Hematopoietic multipotent progenitor cell treated with erythropoietin and hydrocortisone succinate and interleukin-3 and kit ligand, for 6 days (in vitro differentiated cells): Measurements from ENCODE around the gene FHIT.
A peak's percentile ranks its signal among the peaks of the same experiment; 100 is the strongest.

ENCODE experiments used
- DNase-seq: peaks from one replicate; pipeline ENCODE4 v3.0.0-alpha.2; 2015

Gene FHIT

DNA sequence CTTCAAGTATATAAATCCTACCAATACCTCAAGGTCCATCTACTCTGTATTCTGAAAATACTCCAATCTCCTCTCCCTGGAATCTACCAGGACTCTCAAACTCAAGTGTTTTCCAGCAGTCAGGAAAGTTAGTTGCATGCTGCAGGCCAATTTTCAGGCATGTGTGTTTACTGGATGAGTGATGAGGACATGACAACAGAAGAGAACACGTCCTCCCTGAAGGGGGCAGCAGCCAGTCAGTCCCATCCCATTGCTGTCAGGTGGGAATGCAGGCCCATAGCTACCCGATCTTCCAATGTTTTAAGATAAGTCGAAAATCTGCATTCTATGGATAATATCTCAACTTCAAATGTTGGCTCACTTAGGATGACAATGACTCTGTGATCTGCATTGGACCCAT, 496.2 kb downstream of the FHIT start:
- DNase-seq = no peak

DNA sequence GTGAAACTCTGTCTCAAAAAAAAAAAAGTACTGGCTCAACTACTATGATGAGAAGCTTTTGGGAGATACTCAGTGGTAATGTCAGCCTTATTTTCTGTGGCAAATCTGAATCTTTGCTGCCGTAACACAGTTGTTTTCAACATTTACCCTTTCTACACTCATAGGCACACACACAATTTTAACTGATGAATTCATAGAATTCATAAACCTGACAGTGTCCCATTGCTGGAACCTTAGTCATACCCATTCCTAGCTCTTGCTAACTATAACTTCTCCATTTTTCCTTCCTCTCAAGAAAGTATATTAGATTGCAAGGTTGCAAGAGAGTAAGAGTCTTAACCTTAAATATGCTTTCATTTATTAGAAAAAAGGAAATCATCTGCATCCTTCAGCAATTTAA, 496.6 kb downstream of the FHIT start:
- no peak for DNase-seq

DNA sequence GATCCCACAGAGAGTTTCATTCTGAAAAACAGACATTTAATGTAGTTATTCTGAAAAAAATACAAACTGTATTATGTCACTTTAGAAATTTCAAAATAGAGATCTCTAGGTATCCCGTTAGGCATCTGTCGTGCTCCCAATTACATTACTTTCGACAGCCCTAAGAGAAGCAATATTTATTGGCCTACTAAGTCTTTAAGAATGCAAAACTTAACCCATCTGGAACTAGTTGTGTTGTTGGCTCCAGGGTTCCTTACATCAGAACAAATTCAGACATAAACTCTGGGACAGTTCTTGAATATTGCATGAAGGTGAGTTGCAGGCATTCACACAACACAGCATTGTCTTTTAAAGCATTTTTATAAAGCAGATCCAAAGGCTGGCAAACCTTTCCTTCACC, 498.4 kb downstream of the FHIT start:
- no peak for DNase-seq

DNA sequence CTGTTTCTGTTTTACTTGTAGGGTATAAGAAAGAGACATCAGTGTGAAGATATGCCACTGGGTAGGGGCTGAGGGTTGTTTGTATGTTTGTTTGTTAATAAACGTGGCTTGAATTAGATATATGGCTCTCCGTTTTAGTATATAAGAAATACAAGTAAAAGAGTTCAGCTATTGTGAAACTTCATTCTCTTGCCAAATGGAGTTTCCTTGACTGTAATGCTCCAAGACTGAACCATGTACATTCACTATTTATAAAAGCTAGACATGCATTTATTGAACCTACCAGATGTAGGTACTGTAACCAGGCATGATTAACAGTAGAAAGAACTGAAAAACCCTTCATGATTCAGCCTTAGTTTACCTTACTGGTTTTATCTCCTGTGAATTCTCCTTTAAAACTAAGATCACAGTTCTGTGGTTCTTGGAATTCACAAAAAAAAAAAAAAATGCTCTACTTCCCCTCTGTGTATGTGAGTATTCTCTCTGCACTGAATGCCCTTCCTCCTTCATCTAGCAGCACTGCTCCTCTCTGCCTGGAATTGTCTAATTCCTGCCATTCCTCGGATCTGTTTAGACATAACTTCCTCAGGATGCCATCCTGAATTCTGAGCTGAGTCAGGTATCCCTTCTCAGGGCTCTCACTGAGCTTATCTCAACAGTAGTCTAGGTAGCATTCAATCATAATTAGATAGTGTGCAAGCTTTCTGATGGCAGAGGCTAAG, 504.4 kb downstream of the FHIT start:
- no peak for DNase-seq

DNA sequence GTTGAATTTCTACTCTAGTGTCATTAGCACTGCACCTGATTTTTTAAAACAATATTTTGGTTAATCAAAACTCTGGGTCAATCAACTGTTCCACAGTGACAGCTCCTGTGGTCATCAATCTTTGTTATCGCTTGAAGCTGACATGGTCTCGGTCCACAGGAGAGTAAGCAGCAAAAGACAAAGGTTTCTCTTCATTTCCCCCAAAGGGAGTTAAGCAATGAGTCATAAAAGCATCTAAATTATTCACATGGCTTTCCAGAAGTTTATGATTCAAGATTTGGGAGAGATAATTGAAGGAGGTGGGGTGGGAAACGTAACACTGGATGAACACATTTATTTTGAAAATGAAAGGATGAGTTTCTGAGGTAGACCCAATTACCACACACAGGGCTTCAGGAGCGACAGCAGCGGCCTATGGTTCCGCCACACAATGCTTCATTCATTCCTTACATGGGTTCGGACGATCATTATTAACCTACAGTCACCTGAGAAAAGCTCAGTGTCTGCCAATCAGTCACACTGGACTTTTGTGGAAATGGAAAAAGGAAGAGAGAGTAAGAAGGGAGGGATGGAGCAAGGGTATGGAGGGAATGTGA, 505.1 kb downstream of the FHIT start:
- DNase-seq = no peak

DNA sequence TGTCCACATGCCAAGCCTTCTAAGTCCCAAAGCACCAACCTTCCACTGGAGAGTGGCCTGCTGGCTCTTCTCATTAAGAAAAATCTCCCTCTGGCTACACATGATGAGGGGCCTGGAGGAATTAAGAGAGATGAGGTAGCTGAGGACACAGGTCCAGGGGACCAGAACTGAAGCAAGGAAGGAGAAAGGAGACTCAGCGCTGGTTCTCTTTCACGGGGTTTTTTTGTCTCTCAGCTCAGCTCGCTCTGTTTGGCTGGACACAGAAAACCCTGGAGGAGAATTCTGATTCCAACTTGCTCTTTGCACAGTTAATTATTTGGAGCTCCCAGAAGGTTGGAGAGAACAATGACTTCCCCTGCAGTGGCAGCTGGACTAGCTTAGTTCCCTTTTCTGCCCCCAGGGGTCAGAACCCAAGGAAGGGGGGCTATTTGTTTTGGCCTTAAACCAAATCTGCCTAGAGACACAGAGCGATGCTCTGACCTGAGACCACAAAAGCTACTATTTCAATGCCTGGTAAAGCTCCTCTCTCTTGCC, 507.6 kb downstream of the FHIT start:
- peak; percentile 43 for DNase-seq

DNA sequence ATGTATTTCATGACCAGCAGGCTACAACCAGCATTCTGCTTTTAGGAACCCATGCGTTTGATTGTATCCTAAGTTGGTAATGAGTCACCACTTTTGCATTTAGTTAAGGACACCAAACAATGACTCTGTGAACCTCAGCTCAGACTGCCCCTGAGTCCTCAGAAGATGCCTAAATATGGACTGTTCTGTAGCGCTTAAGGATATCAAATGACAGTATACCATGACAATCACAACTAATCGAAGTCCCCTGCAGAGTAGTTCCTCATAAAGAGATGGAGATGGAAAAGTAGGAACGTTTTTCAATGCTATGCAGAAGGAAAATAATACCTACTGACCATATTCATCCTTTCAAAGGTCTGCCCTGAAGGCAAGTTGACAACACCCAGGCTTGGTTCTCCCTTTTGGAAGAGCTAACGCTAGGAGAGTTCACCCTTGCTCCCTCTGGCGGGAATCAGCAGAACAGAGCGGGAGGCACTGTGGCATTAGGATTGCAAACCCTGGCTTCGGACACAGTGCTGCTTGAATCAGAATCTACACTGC, 508.6 kb downstream of the FHIT start:
- no peak for DNase-seq

DNA sequence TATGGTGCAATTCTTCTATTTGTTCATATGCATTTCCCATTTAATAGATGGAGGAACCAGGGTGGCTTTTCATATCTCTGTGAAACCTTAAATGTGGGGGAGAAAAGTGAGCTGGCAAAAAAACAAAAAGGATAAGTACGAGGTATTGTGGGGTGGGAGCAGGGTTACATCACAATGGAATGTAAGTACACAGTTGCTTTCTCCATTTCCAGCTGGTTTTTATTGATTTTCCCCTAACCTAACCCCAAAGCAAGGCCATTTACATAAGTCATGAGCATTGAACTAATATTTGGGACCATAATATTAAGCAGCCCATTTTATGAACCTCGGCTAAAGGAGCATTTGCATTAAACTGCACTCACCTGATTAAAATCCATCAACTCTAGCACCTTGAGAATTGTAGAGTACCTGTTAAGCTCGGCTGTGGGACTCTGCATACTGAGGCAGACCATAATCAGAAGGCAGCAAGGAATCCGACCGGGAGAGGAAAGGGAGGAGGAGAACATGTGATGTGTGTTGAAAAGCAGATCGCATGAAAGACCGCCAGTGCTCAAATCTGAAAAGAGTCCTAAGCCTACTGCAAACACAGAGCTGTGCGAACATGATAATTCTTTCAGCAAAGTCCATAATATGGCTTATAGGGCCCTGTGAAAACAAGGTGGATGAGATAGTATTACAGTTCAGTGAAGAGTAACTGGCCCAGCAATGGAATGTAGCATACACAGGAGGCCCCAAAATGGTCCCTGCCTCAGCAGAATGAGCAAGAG, 513.4 kb downstream of the FHIT start:
- no peak for DNase-seq

DNA sequence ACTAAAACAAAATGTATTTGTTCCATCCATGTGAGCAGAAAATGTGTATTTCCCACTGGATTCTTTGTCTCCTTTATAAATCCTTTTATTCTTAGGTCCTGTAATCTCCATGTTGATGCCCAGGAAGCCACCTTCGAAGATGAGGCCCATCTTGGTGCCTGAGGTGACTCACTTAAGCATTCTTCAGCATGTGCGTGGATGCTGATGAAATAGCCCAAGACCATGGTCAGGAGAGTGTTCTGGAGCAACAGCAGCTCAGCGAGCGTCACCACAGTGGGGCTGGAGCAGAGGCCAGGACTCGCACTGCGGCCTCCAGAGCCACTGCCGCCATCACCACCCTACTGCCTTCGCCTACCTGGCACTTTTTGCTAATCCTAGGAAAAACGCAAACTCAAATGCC, 520.9 kb downstream of the FHIT start:
- no peak for DNase-seq

DNA sequence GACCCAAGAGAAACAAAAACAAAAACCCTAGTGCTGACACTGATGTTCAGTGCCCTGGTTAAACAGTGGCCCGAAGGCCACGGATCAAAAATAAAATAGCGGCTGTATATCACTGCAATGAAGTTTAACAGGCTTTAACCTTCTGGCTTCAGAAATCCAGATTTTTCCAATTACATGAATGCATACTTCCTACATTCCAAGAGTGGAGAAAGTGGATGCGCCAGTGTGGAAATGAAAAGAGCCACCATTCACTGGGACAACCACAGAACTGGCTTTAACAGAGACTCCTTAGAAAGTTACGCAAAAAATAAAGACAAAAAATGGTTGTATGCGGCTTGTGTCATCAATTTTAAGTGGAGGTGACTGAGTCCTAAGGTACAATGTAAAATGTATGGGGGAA, 522.2 kb downstream of the FHIT start:
- no peak for DNase-seq

DNA sequence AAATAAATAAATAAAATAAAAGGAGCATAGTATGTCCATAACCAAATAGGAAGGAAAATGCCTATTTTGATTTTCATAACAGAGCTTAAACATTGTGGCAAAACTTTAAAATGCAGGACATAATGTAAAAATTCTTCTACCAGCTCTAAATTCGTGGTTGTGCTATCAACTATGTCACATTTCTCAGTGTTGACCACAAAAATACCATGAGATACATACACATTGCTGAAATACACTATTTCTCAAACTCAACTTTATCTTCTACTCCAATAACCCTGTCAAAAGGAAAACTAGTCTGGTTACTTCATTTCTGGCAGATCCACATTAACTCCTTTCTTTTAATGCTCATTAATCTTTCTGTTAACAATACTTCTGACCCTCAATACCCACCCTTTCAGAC, 523.2 kb downstream of the FHIT start:
- peak; percentile 17 for DNase-seq

DNA sequence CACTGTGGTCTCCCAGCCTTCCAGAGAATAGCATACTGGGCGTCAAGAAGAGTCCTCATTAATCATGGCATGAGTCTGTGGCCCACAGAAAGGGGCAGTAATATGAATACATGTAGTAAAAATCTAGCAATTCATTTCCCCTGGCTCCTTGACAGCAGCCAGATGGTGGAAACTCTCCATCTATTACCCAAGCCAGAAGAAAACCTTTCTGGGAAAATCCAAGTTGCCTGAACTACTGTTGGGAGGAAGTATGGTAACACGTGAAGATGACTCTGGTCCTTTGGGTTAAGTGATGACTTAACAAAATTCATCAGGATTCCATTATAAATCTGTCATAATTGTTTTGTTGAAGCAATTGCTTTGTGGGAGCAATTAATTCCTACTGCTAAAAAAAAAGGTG, 530.5 kb downstream of the FHIT start:
- no peak for DNase-seq

DNA sequence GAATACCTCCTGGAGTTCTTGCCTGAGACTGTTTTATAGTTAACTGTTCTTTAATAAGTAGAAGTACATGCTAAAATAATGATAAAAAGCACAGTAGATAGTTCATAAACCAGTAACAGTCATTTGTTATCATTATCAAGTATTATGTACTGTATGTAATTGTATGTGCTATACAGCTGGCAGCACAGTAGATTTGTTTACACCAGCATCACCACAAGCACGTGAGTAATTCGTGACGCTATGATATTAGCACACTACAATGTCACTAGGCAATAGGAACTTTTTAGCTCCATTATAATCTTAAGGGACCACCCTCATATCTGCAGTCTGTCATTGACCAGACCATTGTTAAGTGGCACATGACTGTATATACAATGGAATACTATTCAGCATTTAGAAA, 534.7 kb downstream of the FHIT start:
- no peak for DNase-seq

DNA sequence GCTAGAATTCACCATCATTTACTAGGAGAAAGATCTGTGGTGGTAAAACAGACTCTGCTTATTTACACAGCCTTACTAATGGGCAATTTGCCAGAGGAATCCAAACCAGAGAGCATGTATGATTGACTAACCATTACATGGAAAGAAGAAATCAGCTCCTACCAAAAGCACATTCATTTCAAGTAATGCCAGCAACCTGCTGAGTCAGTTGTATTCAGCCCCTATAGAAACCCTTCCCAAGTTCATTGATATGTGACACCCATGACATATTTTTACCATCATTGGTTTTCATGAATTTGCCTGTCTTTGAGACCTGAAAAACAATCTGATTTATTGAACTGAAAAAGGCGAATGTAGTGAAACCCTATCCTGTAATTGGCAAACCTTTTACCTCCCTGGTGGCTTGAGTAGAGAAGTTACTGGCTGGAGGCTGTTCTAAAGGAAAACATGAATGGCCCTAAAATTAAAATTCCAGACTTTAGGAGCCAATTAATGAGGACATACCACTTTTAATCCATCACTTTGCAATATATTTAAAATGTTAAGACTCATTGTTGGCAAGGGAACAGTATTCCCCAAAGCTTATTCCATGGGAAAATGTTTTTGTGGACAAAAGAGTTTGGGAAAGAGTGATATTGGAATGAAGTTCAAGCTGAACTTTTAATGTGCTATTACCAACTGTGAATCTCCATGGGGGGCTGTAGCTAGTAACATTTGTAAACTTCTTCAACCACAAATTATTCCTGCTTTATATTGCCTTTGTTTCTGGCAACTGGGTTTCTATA, 542.9 kb downstream of the FHIT start:
- DNase-seq = no peak

DNA sequence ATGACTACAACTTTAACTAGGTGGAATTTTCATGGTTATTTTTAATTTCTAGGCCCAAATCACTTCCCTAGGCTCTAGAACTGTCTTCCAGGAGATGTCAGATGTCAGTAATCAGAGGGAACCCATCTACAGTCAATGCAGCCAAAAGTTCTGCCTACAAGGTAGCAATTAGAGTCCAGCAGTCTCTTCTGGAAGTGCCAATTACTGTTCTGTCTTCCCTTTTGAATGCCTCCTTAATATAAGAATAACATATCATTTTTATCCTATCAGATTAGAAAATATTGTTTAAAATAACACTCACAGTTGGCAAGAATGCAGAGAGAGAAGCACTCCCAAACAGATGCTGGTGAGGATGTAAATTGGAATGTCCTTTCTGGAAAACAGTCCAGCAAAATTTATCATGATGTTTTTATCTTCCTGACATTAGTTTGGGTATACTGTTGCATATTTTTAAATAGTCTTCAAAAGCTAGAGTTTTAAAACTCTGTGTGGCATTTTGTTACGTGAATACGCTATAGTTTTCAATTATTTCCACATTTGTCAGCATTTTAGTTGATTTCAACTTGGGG, 543.7 kb downstream of the FHIT start:
- DNase-seq = no peak

DNA sequence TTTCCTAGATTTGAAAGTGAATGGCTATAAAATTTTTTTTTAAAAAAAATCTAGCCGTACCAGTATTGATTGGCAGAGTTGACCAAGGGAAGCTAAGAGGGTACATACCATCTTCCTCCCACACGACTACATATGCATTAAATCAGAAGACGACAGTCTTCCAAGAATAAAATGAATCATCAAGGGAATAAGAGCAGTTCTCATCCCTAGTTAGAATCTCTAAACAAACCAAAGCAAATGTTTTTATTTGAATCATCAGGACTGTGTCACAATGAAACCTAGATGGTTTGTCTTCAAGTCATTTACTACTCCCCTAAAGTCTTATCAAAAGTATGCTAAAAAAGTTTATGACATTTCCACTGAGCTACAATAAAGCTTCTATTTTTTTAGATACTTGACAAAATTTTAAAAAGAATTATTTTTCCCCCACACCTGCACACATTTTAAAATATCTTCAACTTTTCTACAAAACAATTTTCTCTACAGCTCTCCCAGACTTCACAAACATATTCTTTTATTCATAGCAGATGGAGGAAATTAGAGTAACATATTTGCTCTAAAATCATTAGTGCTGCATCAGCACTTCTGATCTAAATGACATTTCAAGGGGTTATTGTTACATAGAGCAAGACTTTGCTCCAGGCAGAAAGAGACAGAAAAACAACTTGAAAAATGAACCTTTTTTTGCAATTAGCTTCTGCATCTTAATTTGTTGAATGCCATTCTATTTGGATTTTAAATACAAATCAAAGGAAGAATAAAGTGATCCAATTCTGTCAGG, 547.1 kb downstream of the FHIT start:
- DNase-seq = no peak

DNA sequence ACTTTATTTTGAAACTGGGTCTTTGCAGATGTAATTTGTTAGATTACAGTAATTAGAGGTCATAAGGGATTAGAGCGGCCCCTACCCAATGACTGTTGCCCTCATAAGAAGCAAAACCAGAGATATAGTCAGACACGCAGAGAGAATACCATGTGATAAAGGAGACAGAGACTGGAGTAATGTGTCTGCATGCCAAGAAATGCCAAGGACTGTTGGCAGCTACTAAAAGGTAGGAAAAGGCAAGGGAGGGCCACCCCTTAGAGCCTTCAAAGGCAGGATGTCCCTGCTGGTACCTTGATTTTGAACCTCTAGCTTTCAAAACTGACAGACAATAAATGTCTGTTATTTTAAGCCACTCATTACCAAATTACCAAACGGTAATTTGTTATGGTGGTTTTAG, 548.2 kb downstream of the FHIT start:
- DNase-seq = no peak

DNA sequence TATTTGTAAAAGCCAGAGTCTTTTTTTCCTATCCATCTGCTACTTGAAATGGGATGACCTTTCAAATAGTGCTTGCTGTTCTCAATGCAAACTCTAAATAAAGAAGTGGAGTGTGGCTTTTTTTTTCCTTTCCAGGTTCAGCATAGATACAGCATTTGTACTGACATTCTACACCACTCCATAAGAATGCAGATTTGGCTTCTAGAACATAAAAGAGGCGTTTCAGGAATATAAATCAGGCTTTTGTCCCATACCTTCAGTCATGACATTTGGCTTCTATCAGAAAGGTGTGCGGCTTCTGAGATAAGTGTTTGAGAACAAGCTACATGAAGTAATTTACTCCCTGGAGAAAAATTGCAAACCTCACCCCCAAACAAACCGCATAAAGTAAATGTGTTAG, 553.1 kb downstream of the FHIT start:
- no peak for DNase-seq

DNA sequence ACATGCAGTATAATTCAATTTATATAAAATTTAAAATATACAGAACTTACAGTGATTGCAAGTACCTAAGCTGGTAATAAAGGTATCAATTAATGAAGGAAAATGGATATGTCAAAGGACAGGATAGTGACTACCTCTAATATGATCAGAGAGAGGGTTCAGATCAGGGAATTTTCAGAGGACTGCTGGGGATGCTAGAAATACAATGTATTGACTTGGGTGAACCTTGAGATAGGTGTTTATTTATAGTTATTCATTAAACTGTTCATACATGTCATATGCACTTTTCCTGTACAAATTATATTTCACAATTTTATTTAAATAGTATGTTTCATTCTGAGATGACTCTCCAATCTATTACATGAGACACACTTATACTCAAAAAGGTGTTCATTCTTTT, 554.1 kb downstream of the FHIT start:
- DNase-seq = no peak

DNA sequence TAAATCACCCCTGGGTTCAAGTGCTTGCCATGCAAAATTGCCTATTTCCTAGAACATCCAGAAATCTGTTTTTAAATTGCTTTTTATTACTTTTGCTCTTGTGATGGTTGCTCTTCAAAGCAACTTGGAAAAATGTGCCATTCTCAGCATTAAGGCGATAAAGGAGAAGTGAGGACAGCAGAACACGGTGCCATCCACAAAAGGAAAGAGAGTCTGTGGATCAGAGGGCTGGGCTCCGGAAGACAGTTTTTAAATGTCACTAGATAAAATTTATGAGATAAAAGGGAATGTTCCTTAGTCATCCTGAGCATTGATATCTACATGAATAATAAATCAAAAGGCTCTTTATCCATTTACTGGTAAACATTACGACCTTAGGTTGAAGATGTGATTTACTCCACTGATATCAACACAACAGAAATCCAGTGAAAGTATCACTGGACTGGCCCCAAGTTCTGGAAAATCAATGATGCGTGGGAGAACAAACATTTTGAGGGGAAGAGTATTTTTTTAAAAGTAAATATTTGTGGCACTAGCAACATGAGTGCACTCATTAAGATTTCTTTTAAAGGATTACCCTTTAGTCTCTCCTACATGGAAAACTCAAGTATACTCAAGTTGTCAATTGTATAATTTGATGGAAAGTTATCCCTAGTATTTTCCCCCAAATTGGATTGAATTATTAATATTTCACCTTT, 554.7 kb downstream of the FHIT start:
- DNase-seq = no peak

DNA sequence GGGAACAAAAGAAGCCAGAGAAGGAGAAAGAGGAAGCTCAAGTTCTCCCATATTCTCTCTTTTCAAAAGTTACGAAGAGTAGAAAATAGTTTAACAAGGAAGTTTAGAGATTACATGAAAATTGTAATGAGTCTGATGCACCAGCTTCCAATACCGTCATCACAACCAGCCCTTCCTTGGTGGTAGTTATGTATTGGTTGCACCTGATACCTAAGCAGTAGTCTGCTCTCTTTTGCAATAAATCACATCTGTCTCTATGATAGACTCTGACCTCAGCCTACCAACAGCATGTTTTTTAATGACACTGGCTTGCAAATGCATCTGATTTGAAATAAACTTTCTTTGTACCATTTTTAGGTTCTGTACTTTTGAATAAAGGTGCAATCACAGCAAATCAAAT, 575.8 kb downstream of the FHIT start:
- no peak for DNase-seq
